PC-9 (cell line): ENCODE measurements around the gene P4HA3. TPM values are rescaled to one million over a fixed set of nuclear protein-coding genes. Genes with fewer than 3 reads are reported as not detected.
"Not testable (repeated sequence)": the region's sequence is repeated elsewhere in the genome, so short reads cannot be mapped to it uniquely, and the experiment has no call there.

Source experiments
- BruUV-seq: library from RNA; stranded (reverse); fragments of 400-500 nt; replicated peaks from 2 replicates; lab custom pipeline; 2021; lab: Mats Ljungman, UMichigan
- CTCF ChIA-PET: fragments of 300-600 bp; sonication (Branson Sonifier 250); formaldehyde crosslinking; loops from one replicate; lab custom pipeline; 2022; ENCODE audit warnings: antibody characterized with exemption; lab: Charles Lee
- POLR2A ChIA-PET: fragments of 300-600 bp; sonication (Branson Sonifier 250); formaldehyde crosslinking; loops from one replicate; lab custom pipeline; 2022; ENCODE audit warnings: antibody characterized with exemption; ENCODE audit not compliant: unreplicated experiment; lab: Charles Lee
- DNase-seq, 2 experiments: peaks; one replicate each; pipeline versions ENCODE4 v3.0.0 to v3.0.0-alpha.2; 2015 to 2022; ENCODE audit warnings: mixed read lengths in 1 of 2
- H2AFZ ChIP-seq: fragments of 200-600 bp; sonication (generic); 2 replicates; pipeline ENCODE4 v1.8.1; 2017; ENCODE audit warnings: antibody characterized with exemption
- H3F3A ChIP-seq: fragments of 200-600 bp; sonication (generic); 2 replicates; pipeline ENCODE4 v1.8.1; 2017; ENCODE audit warnings: antibody characterized with exemption, mild to moderate bottlenecking, low read depth; ENCODE audit not compliant: insufficient read depth
- H3K27ac ChIP-seq: fragments of 200-600 bp; sonication (generic); 2 replicates; pipeline ENCODE4 v1.6.1; 2016; ENCODE audit warnings: mixed run types
- H3K27me3 ChIP-seq: fragments of 200-600 bp; sonication (generic); 2 replicates; pipeline ENCODE4 v1.6.1; 2016; ENCODE audit warnings: low read depth, mixed run types; ENCODE audit not compliant: insufficient read depth
- H3K36me3 ChIP-seq: fragments of 200-600 bp; sonication (generic); 2 replicates; pipeline ENCODE4 v1.6.1; 2016; ENCODE audit warnings: low read depth, mixed run types
- H3K4me1 ChIP-seq: fragments of 200-600 bp; sonication (generic); replicated peaks from 2 replicates; pipeline ENCODE4 v1.6.1; 2016; ENCODE audit warnings: mixed run types; ENCODE audit not compliant: insufficient read depth
- H3K4me2 ChIP-seq: fragments of 200-600 bp; sonication (generic); 2 replicates; pipeline ENCODE4 v1.6.1; 2017; ENCODE audit warnings: mixed run types
- H3K4me3 ChIP-seq: fragments of 200-600 bp; sonication (generic); 2 replicates; pipeline ENCODE4 v1.6.1; 2016; ENCODE audit warnings: mixed run types
- H3K79me2 ChIP-seq: fragments of 200-600 bp; sonication (generic); 2 replicates; pipeline ENCODE4 v1.6.1; 2017; ENCODE audit warnings: low read depth, mixed run types
- H3K9me2 ChIP-seq: fragments of 200-600 bp; sonication (generic); 2 replicates; pipeline ENCODE4 v1.8.1; 2017; ENCODE audit warnings: mild to moderate bottlenecking; ENCODE audit not compliant: insufficient read depth
- H3K9me3 ChIP-seq: fragments of 200-600 bp; sonication (generic); 2 replicates; pipeline ENCODE4 v1.8.1; 2016; ENCODE audit warnings: low read depth; ENCODE audit not compliant: insufficient read depth
- H4K20me1 ChIP-seq: fragments of 200-600 bp; sonication (generic); 2 replicates; pipeline ENCODE4 v1.8.1; 2017; ENCODE audit not compliant: insufficient read depth
- EZH2 ChIP-seq: fragments of 200-600 bp; sonication (generic); IDR thresholded peaks from 2 replicates; pipeline ENCODE4 v1.8.0; 2017; ENCODE audit warnings: antibody characterized with exemption, low read depth
- intact Hi-C: fragments of 100-400 bp; cut with micrococcal nuclease; formaldehyde crosslinking; loops from one replicate; pipeline ENCODE4 v1.10.0; 2022; ENCODE audit not compliant: unreplicated experiment
- total RNA-seq: library from RNA; stranded (reverse); gene quantifications from 2 replicates; pipeline ENCODE4 v1.2.3, GENCODE V29; 2021
- TF ChIP-seq, protein P1 (sequence below): fragments of 200-600 bp; sonication (generic); conservative IDR thresholded peaks from 2 replicates; pipeline ENCODE4 v1.6.1; 2017; ENCODE audit warnings: mixed run types, antibody characterized with exemption, mild to moderate bottlenecking, moderate library complexity

P4HA3 gene
- total RNA-seq, 1 experiment from 2014 or later = 0.22 TPM

- H3K4me1 ChIP-seq = 0 out of 2 replicates have a peak, but pooled peaks cover 5% of the 10 kb centered on the region
- no peaks in the 10 kb centered on the region for H3K9me3 ChIP-seq
- no peak for TF ChIP-seq EZH2
- TF ChIP-seq, protein P1, sequence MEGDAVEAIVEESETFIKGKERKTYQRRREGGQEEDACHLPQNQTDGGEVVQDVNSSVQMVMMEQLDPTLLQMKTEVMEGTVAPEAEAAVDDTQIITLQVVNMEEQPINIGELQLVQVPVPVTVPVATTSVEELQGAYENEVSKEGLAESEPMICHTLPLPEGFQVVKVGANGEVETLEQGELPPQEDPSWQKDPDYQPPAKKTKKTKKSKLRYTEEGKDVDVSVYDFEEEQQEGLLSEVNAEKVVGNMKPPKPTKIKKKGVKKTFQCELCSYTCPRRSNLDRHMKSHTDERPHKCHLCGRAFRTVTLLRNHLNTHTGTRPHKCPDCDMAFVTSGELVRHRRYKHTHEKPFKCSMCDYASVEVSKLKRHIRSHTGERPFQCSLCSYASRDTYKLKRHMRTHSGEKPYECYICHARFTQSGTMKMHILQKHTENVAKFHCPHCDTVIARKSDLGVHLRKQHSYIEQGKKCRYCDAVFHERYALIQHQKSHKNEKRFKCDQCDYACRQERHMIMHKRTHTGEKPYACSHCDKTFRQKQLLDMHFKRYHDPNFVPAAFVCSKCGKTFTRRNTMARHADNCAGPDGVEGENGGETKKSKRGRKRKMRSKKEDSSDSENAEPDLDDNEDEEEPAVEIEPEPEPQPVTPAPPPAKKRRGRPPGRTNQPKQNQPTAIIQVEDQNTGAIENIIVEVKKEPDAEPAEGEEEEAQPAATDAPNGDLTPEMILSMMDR = no peak
- H3K79me2 ChIP-seq = no peaks in the 10 kb centered on the region
- H2AFZ ChIP-seq = no peak overlapping the region
- CTCF ChIA-PET = no interaction called here
- intact Hi-C loops = no loop called here
- no peaks in the 10 kb centered on the region for H3K36me3 ChIP-seq
- POLR2A ChIA-PET = no interaction called here
- H3F3A ChIP-seq = peaks cover 10% of the 10 kb centered on the region; the same call in 1 of the 2 replicates
- no peaks in the 10 kb centered on the region for H3K27me3 ChIP-seq
- no peaks in the 10 kb centered on the region for H4K20me1 ChIP-seq
- no peak for DNase-seq
- no peak overlapping the region for H3K27ac ChIP-seq
- no peak overlapping the region for H3K4me2 ChIP-seq
- H3K9me2 ChIP-seq = no peaks in the 10 kb centered on the region
- no TSS peak for BruUV-seq
- no peak overlapping the region for H3K4me3 ChIP-seq
Observed at GRCh38 chr11:74332291-74332690, 20.9 kb upstream of the P4HA3 start.

DNA sequence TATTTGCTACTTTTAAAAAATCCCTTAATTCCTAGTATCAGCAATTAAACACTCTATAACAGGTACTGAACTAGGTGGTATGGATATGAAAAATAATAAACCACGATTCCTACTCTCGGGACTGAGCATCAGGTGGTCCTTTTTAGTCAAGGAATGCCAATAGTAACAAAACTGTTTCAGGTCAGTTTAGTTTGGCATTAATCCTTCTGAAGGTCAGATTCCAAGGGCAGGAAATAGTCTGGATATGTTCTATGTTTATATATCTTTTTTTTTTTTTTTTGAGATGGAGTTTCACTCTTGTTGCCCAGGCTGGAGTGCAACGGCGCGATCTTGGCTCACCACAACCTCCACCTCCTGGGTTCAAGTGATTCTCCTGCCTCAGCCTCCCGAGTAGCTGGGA is 19.6 kb upstream of the P4HA3 start:
- H3K4me1 ChIP-seq, H3K9me2 ChIP-seq, H3K9me3 ChIP-seq, H3K4me2 ChIP-seq, BruUV-seq, intact Hi-C loops, H3F3A ChIP-seq, H3K36me3 ChIP-seq, H2AFZ ChIP-seq, H4K20me1 ChIP-seq, CTCF ChIA-PET, H3K79me2 ChIP-seq, POLR2A ChIA-PET, H3K27ac ChIP-seq, H3K27me3 ChIP-seq, H3K4me3 ChIP-seq, DNase-seq: not testable (repeated sequence)

DNA sequence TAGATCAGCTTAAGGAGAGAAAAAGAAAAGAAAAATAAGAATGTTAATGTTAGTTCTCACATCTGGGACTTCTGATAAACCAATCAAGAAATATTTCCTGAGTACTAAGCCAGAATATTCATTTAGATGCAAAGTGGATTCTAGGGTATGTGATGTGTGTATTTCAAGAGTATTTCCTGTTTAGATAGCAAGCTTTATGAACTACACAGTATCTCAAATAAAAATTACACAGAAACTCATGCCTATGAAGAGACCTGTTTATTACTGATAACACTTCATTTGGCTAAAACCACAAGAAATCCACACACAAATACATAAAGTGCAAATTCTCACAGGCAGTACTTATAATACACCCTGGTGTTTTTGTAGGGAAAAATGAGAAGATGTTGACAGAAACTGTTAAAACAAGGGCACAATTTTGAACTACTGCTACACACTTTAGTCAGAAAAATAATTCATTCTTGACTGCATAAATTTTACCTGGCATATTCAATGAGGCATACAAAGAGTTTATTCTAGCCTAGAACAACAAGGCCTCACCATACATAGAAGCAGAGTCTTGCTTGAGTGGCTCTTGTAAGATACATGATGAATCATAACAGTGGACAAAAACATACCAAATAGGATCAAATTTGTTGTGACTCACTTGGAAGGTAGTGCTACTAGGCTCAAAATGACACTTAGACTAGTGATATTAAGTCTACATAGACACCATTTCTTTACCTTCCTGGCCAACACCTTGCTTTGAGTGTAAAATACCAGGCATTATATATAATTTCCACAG is 18.8 kb upstream of the P4HA3 start:
- ChIA-PET POLR2A (no interaction called here), CTCF (no interaction called here)
- H2AFZ ChIP-seq = no peak overlapping the region
- no peak overlapping the region for H3K27ac ChIP-seq
- H3K79me2 ChIP-seq = no peaks in the 10 kb centered on the region
- H3F3A ChIP-seq = peaks cover 10% of the 10 kb centered on the region; the same call in 1 of the 2 replicates
- BruUV-seq = no TSS peak
- H3K36me3 ChIP-seq = no peaks in the 10 kb centered on the region
- H3K4me2 ChIP-seq = no peak overlapping the region
- no peak for TF ChIP-seq EZH2
- H3K9me2 ChIP-seq = no peaks in the 10 kb centered on the region
- 0 out of 2 replicates have a peak, but pooled peaks cover 5% of the 10 kb centered on the region for H3K4me1 ChIP-seq
- no peak overlapping the region for H3K4me3 ChIP-seq
- no peaks in the 10 kb centered on the region for H3K27me3 ChIP-seq
- H4K20me1 ChIP-seq = no peaks in the 10 kb centered on the region
- peak in 1 of 2 experiments; percentile 47 for DNase-seq
- H3K9me3 ChIP-seq = no peaks in the 10 kb centered on the region
- intact Hi-C loops = no loop called here

GRCh38 chr11:74327076-74327475 is 15.6 kb upstream of the P4HA3 start:
- H4K20me1 ChIP-seq = no peaks in the 10 kb centered on the region
- H3K4me2 ChIP-seq = no peak overlapping the region
- H3K27me3 ChIP-seq = no peaks in the 10 kb centered on the region
- no peaks in the 10 kb centered on the region for H3K36me3 ChIP-seq
- H3K9me3 ChIP-seq = no peaks in the 10 kb centered on the region
- no TSS peak for BruUV-seq
- no peak overlapping the region for H3K4me3 ChIP-seq
- H2AFZ ChIP-seq = no peak overlapping the region
- no peaks in the 10 kb centered on the region for H3K9me2 ChIP-seq
- 0 out of 2 replicates have a peak, but pooled peaks cover 5% of the 10 kb centered on the region for H3K4me1 ChIP-seq
- DNase-seq = no peak
- ChIA-PET POLR2A (no interaction called here), CTCF (no interaction called here)
- peaks cover 10% of the 10 kb centered on the region; the same call in 1 of the 2 replicates for H3F3A ChIP-seq
- TF ChIP-seq, protein P1 = no peak
- TF ChIP-seq EZH2 = no peak
- H3K79me2 ChIP-seq = no peaks in the 10 kb centered on the region
- no peak overlapping the region for H3K27ac ChIP-seq
- intact Hi-C loops = no loop called here
